Left lobe of liver (tissue), 2 donors: Measurements from ENCODE around the gene RDH8. TPM values are rescaled to one million over a fixed set of nuclear protein-coding genes. Genes with fewer than 3 reads are reported as not detected.
"Not testable (repeated sequence)": the region's sequence is repeated elsewhere in the genome, so short reads cannot be mapped to it uniquely, and the experiment has no call there.

Experiments used
- ATAC-seq: fragments of 200-7000 bp; cut with Tn5 transposase; one replicate; pipeline ENCODE4 v1.9.1; 2020; ENCODE audit warnings: mild to moderate bottlenecking, moderate library complexity
- DNase-seq: peaks from one replicate; pipeline ENCODE4 v3.0.0-alpha.2; 2020; ENCODE audit warnings: low spot score
- total RNA-seq: library from RNA; stranded (reverse); gene quantifications from one replicate; pipeline ENCODE4 v1.2.1, GENCODE V29; 2021
- donor health status: DM: no; HTN: no; CAD: no; lungs with moderate emphysema.
- donor health status: DM: no; HTN: yes; CAD: no.

Gene RDH8
- total RNA-seq, 1 donor from 2014 or later: not detected

GRCh38 chr19:10005632-10006334 is 7.5 kb upstream of the RDH8 start:
- ATAC-seq (no peak), DNase-seq (no peak)

- no peak for DNase-seq
- ATAC-seq: no peak
Observed at GRCh38 chr19:10006335-10006708, 7.0 kb upstream of the RDH8 start.

GRCh38 chr19:10006752-10007323 is 6.4 kb upstream of the RDH8 start:
- no peak for DNase-seq
- ATAC-seq: no peak

- no peak for DNase-seq
- ATAC-seq: no peak
Observed at GRCh38 chr19:10007371-10008183, 5.7 kb upstream of the RDH8 start.

- DNase-seq (no peak), ATAC-seq (no peak)
Observed at GRCh38 chr19:10008184-10008765, 5.0 kb upstream of the RDH8 start.

GRCh38 chr19:10009714-10010224 is 3.5 kb upstream of the RDH8 start:
- DNase-seq (no peak), ATAC-seq (peak; percentile 15)

- ATAC-seq (peak; percentile 82), DNase-seq (peak; percentile 59)
Observed at GRCh38 chr19:10010247-10010691, 3.0 kb upstream of the RDH8 start, which contains the start of gene COL5A3. COL5A3 (minus strand) TSS chr19:10010504; CDS start chr19:10010385, 119 bp downstream.

GRCh38 chr19:10010939-10011338 is 2.3 kb upstream of the RDH8 start:
- ATAC-seq (no peak), DNase-seq (no peak)

- no peak for DNase-seq
- no peak for ATAC-seq
Observed at GRCh38 chr19:10011974-10012373, 1.3 kb upstream of the RDH8 start.

- no peak for ATAC-seq
- DNase-seq: no peak
Observed at GRCh38 chr19:10013834-10014618, 743 bp downstream of the RDH8 start.

GRCh38 chr19:10018263-10018662 is 5.0 kb downstream of the RDH8 start:
- no peak for ATAC-seq
- no peak for DNase-seq

- DNase-seq (no peak), ATAC-seq (no peak)
Observed at GRCh38 chr19:10018786-10019185, 5.5 kb downstream of the RDH8 start.

- ATAC-seq: no peak
- no peak for DNase-seq
Observed at GRCh38 chr19:10019246-10019645, 6.0 kb downstream of the RDH8 start.

GRCh38 chr19:10020851-10021250 is 7.6 kb downstream of the RDH8 start:
- ATAC-seq: no peak

GRCh38 chr19:10021446-10021845 is 8.2 kb downstream of the RDH8 start:
- no peak for DNase-seq
- ATAC-seq: no peak

More at GRCh38 chr19:10020851-10021250, 7.6 kb downstream of the RDH8 start:
- no peak for DNase-seq

- ATAC-seq (no peak), DNase-seq (no peak)
Observed at GRCh38 chr19:10021863-10022262, 8.6 kb downstream of the RDH8 start.

GRCh38 chr19:10023096-10023495 is 9.8 kb downstream of the RDH8 start:
- ATAC-seq: peak; percentile 3
- DNase-seq: not testable (repeated sequence)

GRCh38 chr19:10026744-10027143 is 13.5 kb downstream of the RDH8 start:
- DNase-seq (no peak), ATAC-seq (no peak)

- peak; percentile 98 for ATAC-seq
- DNase-seq: peak; percentile 97
Observed at GRCh38 chr19:10027158-10027997, 14.1 kb downstream of the RDH8 start.
